Nephron (organoid): ENCODE results near the gene DCK.

ENCODE experiments used
- H3K27ac Mint-ChIP-seq, 3 experiments: 2 replicates each; pipeline ENCODE4 v1.8.0; 2020; ENCODE audit warnings: mixed read lengths in 3 of 3, mild to moderate bottlenecking in 2 of 3, moderate library complexity in 1 of 3
- H3K27me3 Mint-ChIP-seq: 2 replicates; pipeline ENCODE4 v1.8.0; 2021; ENCODE audit warnings: low read depth, mild to moderate bottlenecking, moderate library complexity, mixed read lengths
- H3K36me3 Mint-ChIP-seq: 2 replicates; pipeline ENCODE4 v1.8.0; 2020; ENCODE audit warnings: low read depth, mixed read lengths
- H3K4me1 Mint-ChIP-seq: 2 replicates; pipeline ENCODE4 v1.8.0; 2020; ENCODE audit warnings: mixed read lengths
- H3K4me3 Mint-ChIP-seq, 3 experiments: 2 replicates each; pipeline ENCODE4 v1.8.0; 2020; ENCODE audit warnings: mild to moderate bottlenecking in 3 of 3, mixed read lengths in 3 of 3, moderate library complexity in 2 of 3
- H3K9me3 Mint-ChIP-seq: 2 replicates; pipeline ENCODE4 v1.8.0; 2020; ENCODE audit warnings: mixed read lengths
- TF ChIP-seq, protein P1 (sequence below), 3 experiments: fragments of 200-600 bp; sonication (generic); IDR thresholded peaks; one replicate each; pipeline ENCODE4 v1.5.0; 2021; ENCODE audit warnings: antibody characterized with exemption in 3 of 3; ENCODE audit not compliant: unreplicated experiment in 3 of 3

DCK gene

GRCh38 chr4:71069063-71069462 lies 75.6 kb downstream of the DCK start:
- no peak overlapping the region for H3K4me3 Mint-ChIP-seq
- H3K27me3 Mint-ChIP-seq: no peaks in the 10 kb centered on the region
- no peaks in the 10 kb centered on the region for H3K36me3 Mint-ChIP-seq
- no peaks in the 10 kb centered on the region for H3K4me1 Mint-ChIP-seq
- TF ChIP-seq, protein P1, sequence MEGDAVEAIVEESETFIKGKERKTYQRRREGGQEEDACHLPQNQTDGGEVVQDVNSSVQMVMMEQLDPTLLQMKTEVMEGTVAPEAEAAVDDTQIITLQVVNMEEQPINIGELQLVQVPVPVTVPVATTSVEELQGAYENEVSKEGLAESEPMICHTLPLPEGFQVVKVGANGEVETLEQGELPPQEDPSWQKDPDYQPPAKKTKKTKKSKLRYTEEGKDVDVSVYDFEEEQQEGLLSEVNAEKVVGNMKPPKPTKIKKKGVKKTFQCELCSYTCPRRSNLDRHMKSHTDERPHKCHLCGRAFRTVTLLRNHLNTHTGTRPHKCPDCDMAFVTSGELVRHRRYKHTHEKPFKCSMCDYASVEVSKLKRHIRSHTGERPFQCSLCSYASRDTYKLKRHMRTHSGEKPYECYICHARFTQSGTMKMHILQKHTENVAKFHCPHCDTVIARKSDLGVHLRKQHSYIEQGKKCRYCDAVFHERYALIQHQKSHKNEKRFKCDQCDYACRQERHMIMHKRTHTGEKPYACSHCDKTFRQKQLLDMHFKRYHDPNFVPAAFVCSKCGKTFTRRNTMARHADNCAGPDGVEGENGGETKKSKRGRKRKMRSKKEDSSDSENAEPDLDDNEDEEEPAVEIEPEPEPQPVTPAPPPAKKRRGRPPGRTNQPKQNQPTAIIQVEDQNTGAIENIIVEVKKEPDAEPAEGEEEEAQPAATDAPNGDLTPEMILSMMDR (IDR thresholded peaks at IDR 0.05; ENCODE audit: unreplicated experiment in 3 of 3): no peak
- H3K9me3 Mint-ChIP-seq: no peaks in the 10 kb centered on the region
- peak overlapping the region in 1 of 3 experiments; percentile 8 for H3K27ac Mint-ChIP-seq

DNA sequence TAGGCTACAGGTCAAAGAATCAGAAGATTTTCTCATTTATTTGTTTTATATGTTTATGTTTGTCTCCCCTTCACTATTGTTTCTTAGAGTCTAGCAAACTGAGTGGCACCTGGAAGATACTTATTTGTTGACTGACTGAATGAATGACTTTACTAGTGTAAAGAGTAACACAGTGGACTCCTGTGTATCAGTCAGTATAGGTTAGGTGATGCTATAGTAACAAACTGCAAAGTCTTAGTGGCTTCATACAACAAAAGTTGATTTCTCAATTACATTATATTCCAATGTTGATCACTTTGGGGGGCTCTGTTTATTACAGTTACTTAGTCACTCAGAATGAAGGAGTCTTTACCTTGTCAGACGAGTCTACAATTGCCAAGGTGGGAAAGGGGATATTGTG lies 76.6 kb downstream of the DCK start:
- Mint-ChIP-seq H3K9me3 (no peaks in the 10 kb centered on the region), H3K4me3 (no peak overlapping the region), H3K27ac (no peak overlapping the region), H3K36me3 (no peaks in the 10 kb centered on the region), H3K4me1 (peaks cover 3% of the 10 kb centered on the region), H3K27me3 (no peaks in the 10 kb centered on the region)
- TF ChIP-seq, protein P1 (IDR thresholded peaks at IDR 0.05; ENCODE audit: unreplicated experiment in 3 of 3): no peak

DNA sequence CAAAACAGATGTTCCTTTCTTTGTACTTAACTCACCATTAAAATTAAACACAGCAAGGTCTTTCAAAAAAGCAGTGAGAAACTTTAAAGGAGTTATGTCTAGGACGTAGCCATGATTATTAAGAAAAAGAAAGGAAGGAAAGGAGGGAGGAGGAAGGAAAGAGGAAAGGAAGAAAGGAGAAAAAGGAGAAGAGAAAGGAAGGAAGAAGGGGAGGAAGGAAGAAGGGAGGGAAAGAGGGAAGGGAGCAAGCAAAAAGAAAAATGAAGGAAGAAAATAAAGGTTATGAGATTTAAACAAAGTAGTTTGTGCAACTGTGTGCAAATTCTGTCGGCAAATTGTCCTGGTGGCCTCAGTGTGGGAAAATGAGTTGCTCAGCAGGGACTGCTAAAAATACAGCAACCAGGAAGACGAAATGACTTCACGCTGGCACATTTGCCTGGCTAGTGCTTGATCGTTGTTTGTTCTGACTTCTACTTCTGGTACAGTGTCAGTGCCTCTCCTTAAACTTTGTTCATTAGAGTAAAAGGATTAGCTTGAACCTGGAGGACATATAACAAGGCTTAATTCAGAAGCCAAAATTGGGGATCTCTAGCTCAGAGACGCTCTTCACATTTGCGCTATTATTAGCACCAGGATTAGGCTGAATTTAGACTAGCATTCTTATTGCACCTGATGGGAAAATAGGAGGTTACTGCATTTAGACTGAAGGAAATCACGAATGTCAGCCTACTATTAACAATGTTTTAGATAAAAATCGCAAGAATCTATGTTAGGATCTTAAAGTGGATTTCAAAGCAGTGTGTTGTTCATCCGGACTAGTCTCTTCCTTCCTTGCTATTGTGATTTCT lies 81.2 kb downstream of the DCK start:
- Mint-ChIP-seq H3K36me3 (no peaks in the 10 kb centered on the region), H3K4me3 (no peak overlapping the region), H3K9me3 (no peaks in the 10 kb centered on the region), H3K27ac (no peak overlapping the region), H3K4me1 (peaks cover 6% of the 10 kb centered on the region), H3K27me3 (no peaks in the 10 kb centered on the region)
- TF ChIP-seq, protein P1 (IDR thresholded peaks at IDR 0.05; ENCODE audit: unreplicated experiment in 3 of 3): no peak
